ENCODE results near the gene UBE2D2.

DNA sequence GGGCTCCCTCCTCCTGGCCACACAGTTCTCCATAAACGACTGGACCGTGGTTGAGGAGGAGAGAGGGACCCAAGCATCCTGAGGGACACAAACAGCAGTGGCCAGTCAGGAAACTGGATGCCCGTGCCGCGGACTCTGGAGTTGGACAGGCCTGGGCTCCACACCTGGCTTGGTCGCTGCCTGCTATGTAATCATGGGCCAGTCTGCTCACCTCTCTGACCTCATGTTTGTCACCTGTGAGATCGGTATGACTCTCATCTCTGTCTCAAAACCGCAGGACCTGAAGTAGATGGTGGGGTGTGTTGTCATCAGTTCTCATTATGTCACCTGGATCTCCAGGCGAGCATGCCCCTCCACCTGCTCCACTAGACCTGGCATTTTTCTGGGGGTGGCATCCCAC, 101.5 kb downstream of the UBE2D2 start:
- TF ChIP-seq, protein P1, sequence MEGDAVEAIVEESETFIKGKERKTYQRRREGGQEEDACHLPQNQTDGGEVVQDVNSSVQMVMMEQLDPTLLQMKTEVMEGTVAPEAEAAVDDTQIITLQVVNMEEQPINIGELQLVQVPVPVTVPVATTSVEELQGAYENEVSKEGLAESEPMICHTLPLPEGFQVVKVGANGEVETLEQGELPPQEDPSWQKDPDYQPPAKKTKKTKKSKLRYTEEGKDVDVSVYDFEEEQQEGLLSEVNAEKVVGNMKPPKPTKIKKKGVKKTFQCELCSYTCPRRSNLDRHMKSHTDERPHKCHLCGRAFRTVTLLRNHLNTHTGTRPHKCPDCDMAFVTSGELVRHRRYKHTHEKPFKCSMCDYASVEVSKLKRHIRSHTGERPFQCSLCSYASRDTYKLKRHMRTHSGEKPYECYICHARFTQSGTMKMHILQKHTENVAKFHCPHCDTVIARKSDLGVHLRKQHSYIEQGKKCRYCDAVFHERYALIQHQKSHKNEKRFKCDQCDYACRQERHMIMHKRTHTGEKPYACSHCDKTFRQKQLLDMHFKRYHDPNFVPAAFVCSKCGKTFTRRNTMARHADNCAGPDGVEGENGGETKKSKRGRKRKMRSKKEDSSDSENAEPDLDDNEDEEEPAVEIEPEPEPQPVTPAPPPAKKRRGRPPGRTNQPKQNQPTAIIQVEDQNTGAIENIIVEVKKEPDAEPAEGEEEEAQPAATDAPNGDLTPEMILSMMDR (IDR thresholded peaks at IDR 0.05; ENCODE audit: low read length): no peak
- no peak for TF ChIP-seq EZH2 (IDR thresholded peaks at IDR 0.05; ENCODE audit: borderline replicate concordance, low read length)
